Measurements from ENCODE around the gene DLL3.

GRCh38 chr19:39550197-39550596, 51.5 kb downstream of the DLL3 start:
- TF ChIP-seq EZH2 (IDR thresholded peaks at IDR 0.05; ENCODE audit: borderline replicate concordance, low read length) (no peak), CTCF (conservative IDR thresholded peaks at IDR 0.05 in 1 of 2, IDR thresholded peaks at IDR 0.05 in 1 of 2; ENCODE audit: extremely low read depth in 1 of 2, insufficient read depth in 1 of 2, low read depth in 1 of 2, low read length in 2 of 2) (no peak)

All from mammary epithelial cell (primary cell).